ENCODE measurements around the gene CIDEA.

- TF ChIP-seq EZH2phosphoT487 (conservative IDR thresholded peaks at IDR 0.05; ENCODE audit: low read length), result no peak
- no peak for TF ChIP-seq CTCF (IDR thresholded peaks at IDR 0.05; ENCODE audit: insufficient read depth, low read length, poor library complexity, severe bottlenecking)
These were observed 50.4 kb downstream of the CIDEA start for GRCh38 chr18:12304351-12305210.

All from SU-DHL-6 (cell line).